Measurements from ENCODE around the gene UQCR11. TPM values are rescaled to one million over a fixed set of nuclear protein-coding genes. Genes with fewer than 3 reads are reported as not detected.

UQCR11 gene
- 75.2 and 85.2 TPM in 2 replicates for total RNA-seq

GRCh38 chr19:1605236-1606137, at the start of gene UQCR11:
TSS of gene UQCR11 (minus strand) at chr19:1605462. CDS start at chr19:1605409, 53 bp downstream.

GRCh38 chr19:1652471-1653299, 47.4 kb upstream of the UQCR11 start, which contains the start of gene TCF3:
TSS of gene TCF3 (minus strand) at chr19:1652615. CDS start at chr19:1650248, 2,367 bp downstream.

GRCh38 chr19:1592755-1593500, 12.3 kb downstream of the UQCR11 start, which contains the start of gene MBD3:
TSS of gene MBD3 (minus strand) at chr19:1592865. CDS start at chr19:1592631, 234 bp downstream.

GRCh38 chr19:1568320-1569019, 36.8 kb downstream of the UQCR11 start, which contains the start of gene MEX3D:
TSS of gene MEX3D (minus strand) at chr19:1568325. CDS start at chr19:1568058, 267 bp downstream.

Other genes starting within 250 kb of the UQCR11 start
- 206 and 213 TPM in 2 replicates for gene NDUFS7, start 221.6 kb downstream of the UQCR11 start, total RNA-seq
- gene GAMT, start 203.9 kb downstream of the UQCR11 start, total RNA-seq, result 15.4 and 18.3 TPM in 2 replicates
- gene DAZAP1, start 197.9 kb downstream of the UQCR11 start, total RNA-seq, result 83.3 and 92.8 TPM in 2 replicates
- 3,210 and 3,696 TPM in 2 replicates for gene RPS15, start 167.1 kb downstream of the UQCR11 start, total RNA-seq
- gene APC2, start 155.3 kb downstream of the UQCR11 start, total RNA-seq, result not detected in 2 replicates
- gene C19orf25, start 126.2 kb downstream of the UQCR11 start, total RNA-seq, result 16.1 and 20.4 TPM in 2 replicates
- 0.13 and 0.94 TPM in 2 replicates for gene PCSK4, start 115.1 kb downstream of the UQCR11 start, total RNA-seq
- gene REEP6, start 114.3 kb downstream of the UQCR11 start, total RNA-seq, result 1.1 and 2.7 TPM in 2 replicates
- not detected in 2 replicates for gene ADAMTSL5, start 92.4 kb downstream of the UQCR11 start, total RNA-seq
- gene PLK5, start 81.4 kb downstream of the UQCR11 start, total RNA-seq, result not detected in 2 replicates
- 75.3 and 76.9 TPM in 2 replicates for gene MEX3D, start 37.1 kb downstream of the UQCR11 start, total RNA-seq
- 150 and 169 TPM in 2 replicates for gene MBD3, start 12.6 kb downstream of the UQCR11 start, total RNA-seq
- gene TCF3, start 47.2 kb upstream of the UQCR11 start, total RNA-seq, result 197 and 208 TPM in 2 replicates
- gene ONECUT3, start 148.0 kb upstream of the UQCR11 start, total RNA-seq, result not detected in 2 replicates
- gene ATP8B3, start 206.8 kb upstream of the UQCR11 start, total RNA-seq, result 0.93 and 2.3 TPM in 2 replicates
- 12.6 and 14.9 TPM in 2 replicates for gene REXO1, start 243.0 kb upstream of the UQCR11 start, total RNA-seq